ENCODE data around the gene ACTG1.

Gene ACTG1

DNA sequence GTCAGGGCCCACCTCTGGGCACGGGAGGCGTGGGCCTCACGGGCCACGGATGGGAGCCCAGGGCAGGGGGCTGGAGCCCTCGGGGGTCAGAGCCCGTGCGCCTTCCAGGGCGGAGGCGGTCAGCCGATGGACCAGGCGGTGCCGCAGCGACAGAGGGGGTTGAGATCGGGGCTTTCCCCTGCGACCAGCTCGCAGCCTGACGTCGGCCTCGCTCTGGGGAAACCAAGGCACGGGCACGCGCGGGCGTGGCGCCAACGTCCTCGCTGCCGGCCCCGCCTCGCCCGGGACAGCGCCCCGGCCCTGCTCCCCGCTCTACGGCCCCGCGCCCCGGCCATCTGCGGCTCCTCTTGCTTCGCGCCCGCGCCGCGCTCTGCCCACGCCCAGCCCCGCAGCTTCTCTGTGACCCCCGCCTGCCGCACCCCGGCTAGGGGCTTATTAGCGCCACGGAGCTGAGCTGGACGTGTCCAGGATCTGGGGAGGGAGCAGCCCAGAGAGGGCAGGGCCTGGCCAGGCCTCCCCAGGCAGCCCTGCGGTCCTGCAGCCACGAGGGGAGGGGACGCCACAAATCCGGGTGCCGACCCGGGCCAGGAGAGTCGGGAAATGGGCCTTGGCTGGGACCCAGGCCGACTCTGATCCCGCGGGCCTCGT is 13.5 kb downstream of the ACTG1 start:
- DNase-seq (ENCODE audit: low read depth, low spot score): no peak

DNA sequence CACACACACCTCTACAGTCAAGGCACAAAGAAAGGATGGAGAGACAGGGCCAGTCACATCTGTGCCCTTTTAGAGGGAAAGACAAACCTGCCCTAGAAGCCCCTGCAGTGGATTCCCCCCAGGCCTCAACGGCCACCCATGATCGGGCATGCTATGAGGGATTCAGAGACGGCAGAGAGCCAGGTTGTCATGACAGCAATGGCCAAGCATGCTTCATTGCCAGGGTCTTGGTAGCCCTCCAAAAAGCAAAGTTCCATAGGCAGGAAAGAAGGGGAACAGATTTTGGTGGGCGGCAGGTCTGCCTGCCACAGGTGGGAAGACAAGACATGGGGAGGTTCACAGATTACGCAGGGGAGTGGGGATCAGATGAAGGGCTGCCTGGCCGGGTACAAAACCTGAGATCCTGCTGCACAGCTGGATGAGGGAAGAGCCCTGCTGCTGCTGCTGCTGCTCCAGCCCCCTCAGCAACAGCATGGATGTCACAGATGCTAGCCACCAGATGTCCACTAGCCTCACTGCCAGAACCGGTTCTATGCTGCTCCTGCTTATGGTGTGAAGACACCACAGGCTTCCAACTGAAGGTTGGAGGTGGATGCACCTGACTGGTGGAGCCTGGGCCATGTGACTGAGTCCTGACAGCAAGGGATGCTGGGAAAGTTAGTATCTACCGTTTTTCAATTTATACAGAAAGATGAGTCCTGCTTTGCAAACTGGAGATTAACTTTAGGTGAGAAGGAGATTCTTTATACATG is 17.8 kb downstream of the ACTG1 start:
- no peak for DNase-seq (ENCODE audit: low read depth, low spot score)

DNA sequence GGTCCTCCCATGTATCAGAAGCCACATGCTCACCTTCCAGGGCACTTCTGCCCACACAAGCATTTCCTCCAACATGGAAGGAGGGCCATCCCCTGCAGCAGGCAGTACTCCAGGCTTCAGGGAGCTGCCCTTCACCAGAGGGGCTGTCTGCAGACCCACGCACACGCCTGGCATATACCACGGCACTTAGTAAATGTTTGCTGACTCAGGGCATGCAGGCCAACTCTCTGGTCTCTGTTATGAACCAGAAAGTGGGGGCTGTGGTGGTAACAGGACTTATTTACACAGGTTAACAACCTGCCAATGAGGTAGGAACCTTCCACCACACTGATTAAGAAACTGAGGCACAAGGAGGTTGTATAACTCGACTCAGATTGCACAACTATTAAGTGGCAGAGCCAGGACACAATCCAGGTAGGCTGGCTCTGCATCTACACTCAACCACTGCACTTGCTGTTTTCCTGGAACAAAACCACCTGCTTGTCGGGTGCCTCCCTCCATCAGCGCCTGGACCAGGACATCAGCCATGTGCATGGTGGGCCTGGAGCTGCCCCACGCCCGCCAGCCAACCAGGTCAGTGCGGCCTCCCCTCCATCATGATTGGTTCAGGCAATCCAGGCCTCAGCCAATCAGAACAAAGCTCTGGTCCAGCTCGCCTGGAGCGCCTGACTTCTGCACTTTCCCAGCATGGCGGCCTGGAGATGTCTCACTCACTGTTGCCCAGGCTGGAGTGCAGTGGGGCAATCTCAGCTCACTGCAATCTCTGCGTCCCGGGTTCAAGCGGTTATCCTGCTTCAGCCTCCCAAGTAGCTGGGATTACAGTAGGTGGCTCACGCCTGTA is 19.2 kb downstream of the ACTG1 start:
- DNase-seq (ENCODE audit: low read depth, low spot score): no peak

DNA sequence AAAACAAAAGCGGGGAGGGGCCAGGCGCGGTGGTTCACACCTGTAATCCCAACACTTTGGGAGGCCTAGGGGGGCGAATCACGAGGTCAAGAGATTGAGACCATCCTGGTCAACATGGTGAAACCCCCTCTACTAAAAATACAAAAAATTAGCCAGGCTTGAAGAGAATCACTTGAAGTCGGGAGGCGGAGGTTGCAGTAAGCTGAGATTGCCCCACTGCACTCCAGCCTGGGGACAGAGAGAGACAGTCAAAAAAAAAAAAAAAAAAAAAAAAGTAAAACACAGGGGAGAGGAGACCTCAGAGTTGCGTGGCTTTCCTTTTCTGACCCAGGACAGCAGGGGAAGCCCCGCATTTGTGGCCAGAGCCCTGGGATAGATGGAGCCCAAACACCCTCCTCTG is 19.9 kb downstream of the ACTG1 start:
- no peak for DNase-seq (ENCODE audit: low read depth, low spot score)

DNA sequence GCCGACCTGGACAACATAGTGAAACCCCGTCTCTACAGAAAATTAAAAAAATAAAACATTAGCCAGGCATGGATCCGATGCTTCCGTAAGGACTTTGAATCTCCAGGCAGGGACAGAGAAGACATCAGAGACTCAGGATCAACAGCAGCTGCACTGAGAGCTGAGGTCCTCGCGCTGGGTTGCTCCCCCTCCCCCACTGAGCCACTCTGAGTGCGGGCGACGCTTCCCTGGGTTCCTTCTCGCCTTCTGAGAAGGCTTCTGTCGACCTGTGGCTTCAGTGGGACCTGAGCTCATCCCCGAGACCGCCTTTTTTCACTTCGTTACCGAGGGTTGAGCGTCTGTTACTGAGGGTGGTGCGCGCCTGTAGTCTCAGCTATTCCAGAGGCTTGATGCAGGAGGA is 20.4 kb downstream of the ACTG1 start:
- DNase-seq (ENCODE audit: low read depth, low spot score): no peak

DNA sequence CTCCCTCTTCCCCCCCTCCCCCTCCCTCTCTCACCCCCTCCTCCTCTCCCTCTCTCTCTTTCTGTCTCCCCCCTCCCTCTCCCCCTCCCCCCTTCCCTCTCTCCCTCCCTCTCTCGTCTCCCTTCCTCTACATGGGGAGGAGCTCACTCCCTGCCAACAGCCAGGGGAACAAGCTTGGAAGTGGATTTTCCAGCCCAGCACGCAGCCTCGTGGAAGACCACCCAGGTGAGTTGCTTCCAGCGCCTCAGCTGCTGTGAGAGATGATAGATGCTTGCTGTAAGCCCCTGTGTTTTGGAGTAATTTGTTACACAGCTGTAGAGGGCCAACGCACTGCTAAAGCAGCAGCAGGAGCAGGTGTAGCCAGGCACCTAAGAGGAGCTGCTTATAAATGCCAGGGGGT is 20.8 kb downstream of the ACTG1 start:
- no peak for DNase-seq (ENCODE audit: low read depth, low spot score)

DNA sequence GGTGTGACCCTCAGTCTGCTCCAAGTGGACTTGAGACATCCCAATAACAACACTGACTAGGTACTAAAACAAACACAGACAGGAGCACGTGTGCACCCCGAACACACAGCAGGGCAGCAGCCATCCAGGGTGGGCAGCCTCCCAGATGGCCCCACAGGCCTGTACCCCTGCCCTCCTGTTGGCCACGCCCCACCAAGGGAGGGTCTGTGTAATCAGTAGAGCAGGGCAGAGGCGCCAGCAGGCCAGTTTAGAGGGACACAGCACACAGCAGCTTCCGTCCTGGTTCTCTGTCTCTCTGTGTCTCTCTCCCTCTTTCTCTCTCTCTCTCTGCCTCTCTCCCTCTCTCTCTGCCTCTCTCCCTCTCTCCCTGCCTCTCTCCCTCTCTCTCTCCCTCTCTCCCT is 21.4 kb downstream of the ACTG1 start:
- DNase-seq (ENCODE audit: low read depth, low spot score): no peak

DNA sequence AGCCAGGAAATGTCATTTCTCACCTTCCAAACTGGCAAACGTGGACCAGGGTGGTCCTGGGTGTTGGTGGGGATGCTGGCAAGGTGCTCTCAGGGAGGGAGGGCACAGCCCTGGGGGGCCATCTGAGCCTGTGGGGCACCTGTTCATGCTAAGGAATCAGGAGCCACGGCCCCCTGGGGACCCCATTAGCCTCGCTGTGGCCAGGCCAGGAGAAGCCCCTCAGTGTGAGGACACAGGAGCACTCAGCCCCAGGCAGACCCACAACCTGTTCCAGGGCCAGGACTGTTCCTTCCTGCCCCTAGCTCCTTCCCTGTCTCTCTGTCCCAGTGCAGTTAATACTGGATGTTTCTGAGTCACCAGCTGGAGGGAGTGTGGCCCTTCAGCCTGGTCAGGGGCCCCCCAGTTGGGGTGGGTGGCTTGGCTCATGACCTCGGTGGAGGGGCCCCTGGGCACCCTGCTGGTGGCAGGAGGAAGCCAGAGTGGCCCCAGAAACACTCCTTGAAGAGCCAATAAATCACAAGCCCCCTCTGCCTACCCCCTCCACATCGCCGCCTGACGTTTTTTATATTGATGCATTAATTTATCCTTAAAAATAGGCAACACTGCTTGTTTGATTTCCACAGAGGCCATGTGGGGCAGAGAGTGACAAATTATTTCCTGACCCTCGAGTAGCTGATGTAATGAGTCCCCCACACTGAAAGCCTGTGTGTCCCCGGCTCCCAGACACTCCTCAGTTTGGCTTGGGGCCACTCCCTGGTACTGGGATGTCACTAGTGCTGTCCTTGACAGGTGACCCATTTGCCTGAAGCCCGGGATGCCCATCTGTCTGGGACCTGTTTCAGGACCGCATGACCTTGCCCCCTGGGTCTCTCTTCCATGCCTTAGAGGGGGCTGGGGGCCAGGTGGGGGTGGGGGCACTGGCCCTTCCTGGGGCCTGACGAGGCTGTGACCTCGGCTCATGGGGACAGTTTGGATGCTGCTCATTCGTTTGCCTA is 22.3 kb downstream of the ACTG1 start:
- DNase-seq (ENCODE audit: low read depth, low spot score): no peak

DNA sequence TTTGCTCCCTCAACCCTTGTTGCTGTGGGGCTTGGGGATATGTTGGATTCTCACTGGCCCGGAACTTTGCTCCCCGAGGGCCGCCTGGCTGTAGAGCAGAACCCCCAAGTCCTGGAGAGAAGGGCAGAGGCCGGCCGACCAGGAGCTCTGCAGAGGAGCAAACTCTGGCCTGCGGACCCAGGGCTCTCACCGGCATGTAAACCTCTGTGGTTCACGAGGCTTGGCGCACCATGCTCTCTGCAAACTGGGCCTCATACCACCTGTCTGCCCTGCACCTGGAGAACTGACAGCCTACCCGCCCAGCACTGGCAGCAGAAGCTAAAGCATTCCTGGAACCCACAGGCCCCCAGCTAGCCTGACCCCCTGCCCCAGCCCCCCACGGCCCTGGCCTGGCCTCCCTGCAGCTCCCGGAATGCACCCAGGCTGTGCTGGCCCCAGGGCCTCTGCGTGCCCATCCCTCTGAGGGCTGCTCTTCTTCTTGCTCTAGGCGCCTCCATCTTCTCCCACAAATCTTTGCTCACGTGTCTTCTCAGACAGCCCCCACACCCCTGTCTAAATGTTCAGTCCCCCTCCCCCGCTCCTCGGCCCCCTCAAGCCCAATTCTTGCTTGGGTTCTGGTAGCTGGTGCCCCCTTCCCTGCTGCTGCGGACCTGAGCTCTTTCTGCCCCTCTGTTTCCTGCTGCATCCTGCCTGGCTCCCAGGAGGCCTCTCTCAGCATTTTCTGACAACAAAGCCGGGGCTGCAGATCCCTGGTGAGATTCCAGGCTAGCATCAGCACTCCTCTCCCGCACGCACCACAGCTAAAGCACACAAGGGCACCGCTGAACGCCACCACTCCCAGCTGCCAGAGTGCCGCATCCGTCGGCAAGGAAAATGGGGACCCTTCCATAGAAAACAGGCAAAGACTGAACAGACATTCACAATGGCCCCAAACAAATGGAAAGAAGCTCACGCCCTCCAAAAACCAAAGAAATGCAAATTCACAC is 23.3 kb downstream of the ACTG1 start:
- no peak for DNase-seq (ENCODE audit: low read depth, low spot score)

DNA sequence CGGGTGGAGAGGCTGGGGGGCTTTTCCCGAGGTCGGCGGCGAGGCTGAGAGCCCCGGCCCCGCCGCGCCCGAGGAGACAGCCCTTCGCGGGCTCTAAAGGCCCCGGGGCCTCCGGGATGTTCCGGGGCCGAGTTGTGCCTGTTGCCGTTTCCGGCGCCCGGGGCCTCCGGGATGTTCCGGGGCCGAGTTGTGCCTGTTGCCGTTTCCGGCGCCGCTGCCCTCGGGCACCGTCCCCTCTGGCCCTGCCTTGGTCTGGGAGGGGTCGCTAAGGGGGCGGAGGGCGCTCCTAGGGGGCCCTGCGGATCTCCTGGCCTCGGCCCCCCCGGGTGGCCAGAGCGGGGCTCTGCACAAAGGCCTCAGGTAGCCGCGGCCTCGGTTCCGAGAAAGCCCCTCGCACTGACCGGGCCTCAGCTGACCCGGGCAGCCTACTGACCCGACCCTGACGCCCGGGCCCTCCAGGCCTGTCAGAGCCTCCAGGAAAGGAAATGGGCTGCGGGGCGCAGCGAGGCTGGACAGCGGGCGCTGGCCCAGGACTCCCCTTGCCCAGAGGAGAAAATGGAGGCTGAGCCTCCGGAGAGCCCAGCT is 24.2 kb downstream of the ACTG1 start:
- no peak for DNase-seq (ENCODE audit: low read depth, low spot score)

DNA sequence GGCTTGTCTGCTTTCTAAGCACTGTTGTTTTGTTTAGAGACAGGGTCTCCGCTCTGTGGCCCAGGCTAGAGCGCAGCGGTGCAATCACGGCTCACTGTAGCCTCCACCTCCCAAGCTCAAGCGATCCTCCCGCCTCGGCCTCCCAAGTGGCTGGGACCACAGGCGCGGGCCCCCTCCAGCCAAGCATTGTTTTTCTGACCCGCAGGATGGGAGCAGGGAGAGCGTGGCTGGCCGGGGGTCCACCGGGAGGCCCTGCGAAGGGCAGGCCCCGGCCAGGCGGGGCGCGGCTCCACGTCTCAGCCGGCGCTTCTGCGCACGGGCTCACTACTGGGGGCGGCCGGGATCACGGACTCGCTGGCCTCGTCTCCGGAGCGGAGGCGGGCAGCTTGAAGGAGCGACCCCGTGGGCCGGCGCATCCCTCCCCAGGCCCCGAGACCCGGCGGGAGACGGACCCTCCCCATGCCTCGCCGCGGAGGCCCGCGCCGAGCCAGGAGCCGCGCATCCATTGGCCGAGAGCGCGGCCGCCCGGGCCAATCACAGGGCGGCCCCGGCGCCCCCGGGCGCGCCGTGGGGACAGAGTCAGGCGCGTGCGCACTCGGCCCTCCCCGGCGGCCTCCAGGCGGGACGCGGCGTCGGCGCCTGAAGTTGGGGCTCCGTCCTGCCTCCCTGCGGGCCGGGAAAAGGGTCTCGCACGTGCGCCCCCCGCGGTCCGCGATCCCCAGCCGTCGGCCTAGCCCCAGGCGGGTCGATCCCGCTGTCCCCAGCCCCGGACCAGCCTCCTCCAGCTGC is 24.9 kb downstream of the ACTG1 start:
- DNase-seq (ENCODE audit: low read depth, low spot score): peak; percentile 68

DNA sequence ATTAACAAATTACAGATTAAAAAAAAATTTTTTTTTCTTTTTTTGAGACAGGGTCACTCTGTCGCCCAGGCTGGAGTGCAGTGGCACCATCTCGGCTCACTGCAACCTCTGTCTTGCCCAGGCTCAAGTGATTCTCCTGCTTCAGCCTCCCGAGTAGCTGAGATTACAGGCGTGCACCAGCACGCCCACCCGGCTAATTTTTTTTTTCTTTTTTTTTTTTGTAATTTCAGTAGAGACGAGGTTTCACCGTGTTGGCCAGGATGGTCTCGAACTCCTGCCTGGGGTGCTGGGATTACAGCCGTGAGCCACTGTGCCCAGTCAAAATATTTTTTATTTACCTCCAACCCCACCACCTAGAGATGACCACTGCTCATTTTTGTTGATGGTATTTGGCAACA is 25.5 kb downstream of the ACTG1 start:
- DNase-seq (ENCODE audit: low read depth, low spot score): no peak

DNA sequence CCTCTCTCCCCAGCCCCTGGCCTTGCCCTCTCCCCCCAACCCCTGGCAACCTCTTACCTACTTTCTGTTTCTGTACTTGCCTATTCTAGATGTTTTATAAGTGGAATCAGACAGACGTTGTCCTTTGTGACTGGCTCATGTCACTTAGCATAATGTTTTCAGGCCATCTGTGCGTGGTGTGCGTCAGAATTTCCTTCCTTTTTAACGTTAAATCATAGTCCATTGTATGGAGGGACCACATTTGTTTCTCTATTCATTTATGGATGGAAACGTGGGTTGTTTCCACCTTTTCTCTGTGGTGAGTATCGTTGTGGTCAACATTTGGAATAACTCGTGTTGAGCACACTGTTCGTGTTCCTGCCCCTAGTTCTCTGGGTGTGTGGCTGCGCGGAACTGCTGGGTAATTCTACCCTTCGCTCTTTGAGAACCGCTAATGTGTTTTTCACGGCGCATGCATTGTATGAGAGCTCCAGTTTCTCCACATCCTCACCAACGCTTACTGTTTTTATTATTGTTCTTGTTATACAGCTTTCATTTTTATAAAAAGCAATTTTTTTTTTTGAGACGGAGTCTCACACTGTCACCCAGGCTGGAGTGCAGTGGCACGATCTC is 26.3 kb downstream of the ACTG1 start:
- no peak for DNase-seq (ENCODE audit: low read depth, low spot score)

DNA sequence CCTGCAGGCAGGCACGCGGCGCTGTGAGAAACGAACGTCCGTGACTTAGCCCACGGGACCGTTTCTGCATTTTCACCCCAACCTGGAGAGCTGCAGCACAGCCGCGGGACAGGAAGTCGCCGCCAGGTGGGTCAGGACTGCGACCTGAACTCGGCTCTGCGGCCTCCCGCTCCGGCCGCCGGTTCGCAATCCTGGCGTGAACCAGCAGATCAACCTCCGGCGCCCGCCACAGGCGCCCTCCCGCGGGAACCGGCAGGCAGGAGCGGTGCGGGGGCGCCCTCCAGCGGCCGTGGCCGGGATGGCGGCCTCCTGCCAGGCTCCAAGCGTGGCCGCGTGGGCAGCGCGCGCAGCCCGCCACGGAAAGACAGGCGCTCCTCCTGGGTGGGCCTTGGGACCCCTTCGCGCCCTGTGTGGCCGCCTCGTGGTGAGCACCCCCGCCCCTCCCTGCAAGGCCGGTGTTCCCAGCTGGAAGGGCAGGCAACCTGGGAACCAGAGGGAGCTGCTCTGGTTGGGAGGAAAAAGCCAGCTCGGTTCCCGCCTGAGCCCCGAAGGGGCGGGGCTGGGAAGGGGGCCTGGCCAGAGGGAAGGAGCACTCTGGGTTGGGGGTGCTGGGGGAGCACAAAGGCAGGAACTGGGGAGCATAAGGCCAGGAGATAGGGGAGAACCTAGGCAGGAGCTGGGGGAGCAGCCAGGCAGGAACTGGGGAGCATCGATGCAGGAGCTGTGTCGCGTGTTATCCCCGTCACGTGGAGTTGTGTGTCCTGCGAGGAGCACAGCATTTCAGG is 28.2 kb downstream of the ACTG1 start:
- peak; percentile 71 for DNase-seq (ENCODE audit: low read depth, low spot score)

DNA sequence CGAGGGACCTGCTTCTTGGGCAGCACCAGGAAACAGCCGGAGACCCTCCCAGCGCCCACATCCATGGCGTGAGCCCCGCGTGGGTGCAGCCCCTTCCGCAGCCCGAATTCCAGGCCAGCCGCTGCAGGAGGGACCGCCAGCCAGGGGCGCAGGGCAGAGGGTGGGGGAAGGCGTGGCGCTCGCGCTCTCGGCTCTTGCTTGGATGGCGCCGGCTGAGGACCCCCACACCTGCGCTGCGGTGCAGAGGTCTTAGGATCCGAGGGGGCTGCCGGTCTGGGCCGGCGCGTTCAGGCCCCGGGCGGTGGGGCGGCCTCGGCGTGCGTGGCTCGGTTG is 28.8 kb downstream of the ACTG1 start:
- no peak for DNase-seq (ENCODE audit: low read depth, low spot score)

DNA sequence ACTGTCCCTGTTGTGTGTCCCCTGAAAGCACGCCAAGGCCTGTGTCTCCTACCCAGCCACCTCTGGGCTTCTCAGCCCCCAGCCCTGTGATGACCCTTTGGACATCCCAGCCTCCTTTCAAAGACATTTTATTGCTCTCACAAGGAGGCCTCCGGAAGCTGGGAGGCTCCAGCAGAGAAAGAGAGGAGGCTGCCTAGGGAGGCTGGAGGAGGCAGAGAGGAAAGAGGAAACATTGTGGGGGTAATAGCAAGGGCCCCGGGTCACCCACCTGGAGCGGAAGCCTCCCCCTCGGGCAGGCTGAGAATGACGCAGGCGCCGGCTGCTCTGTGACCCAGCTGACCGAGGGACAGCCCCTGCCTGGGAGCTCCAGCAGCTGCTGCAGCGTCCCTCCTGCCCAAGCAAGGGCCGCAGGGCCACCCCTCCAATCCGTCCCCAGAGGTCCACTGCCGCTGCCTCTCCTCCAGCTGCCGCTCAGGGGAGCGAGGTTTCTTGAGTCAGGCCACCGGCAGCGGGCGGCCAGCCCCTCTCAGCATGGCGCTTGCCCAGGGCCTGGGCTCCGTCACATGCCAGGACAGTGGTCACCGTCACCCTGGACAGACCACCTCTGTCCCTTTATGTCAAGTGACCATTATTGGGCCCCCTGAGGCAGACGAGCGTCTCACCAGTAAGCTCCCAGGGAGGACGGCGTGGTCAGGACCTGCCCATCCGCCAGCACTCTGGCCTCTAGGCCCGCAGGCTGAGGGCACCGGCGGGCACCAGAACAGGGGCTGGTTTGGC is 29.3 kb downstream of the ACTG1 start:
- DNase-seq (ENCODE audit: low read depth, low spot score): no peak

DNA sequence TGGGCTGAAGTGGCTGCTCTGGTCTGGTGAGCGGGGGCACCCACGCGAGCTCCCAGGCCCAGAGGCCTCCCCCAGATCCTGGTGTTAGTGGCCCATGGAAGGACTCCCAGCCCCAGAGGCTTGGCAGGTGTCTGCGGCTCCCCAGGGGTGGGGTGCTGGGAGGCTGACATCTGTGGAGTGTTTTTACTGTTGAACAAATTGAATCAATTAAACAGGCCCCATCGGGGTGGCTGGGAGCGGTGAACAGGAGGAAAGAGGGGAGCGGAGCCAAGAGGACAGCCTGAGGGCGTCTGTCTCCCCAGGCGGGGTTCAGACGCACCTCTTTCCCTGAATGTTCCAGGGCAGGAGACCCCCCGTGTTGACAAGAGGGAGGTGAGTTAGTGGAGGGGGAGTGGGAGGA is 29.9 kb downstream of the ACTG1 start:
- DNase-seq (ENCODE audit: low read depth, low spot score): no peak

All from activated CD4-positive, CD25-positive, alpha-beta regulatory T cell treated with anti-CD3 and anti-CD28 coated beads, Interleukin-2, amount 50 U/mL, for 16 hours (primary cell).